ENCODE results near the gene NR1D1. TPM values are rescaled to one million over a fixed set of nuclear protein-coding genes. Genes with fewer than 3 reads are reported as not detected.

The NR1D1 gene
- total RNA-seq, 1 donor: 6.5 TPM

- DNase-seq (ENCODE audit: low read depth): peak; percentile 100
- TF ChIP-seq, protein P1, sequence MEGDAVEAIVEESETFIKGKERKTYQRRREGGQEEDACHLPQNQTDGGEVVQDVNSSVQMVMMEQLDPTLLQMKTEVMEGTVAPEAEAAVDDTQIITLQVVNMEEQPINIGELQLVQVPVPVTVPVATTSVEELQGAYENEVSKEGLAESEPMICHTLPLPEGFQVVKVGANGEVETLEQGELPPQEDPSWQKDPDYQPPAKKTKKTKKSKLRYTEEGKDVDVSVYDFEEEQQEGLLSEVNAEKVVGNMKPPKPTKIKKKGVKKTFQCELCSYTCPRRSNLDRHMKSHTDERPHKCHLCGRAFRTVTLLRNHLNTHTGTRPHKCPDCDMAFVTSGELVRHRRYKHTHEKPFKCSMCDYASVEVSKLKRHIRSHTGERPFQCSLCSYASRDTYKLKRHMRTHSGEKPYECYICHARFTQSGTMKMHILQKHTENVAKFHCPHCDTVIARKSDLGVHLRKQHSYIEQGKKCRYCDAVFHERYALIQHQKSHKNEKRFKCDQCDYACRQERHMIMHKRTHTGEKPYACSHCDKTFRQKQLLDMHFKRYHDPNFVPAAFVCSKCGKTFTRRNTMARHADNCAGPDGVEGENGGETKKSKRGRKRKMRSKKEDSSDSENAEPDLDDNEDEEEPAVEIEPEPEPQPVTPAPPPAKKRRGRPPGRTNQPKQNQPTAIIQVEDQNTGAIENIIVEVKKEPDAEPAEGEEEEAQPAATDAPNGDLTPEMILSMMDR (IDR thresholded peaks at IDR 0.05; ENCODE audit: insufficient read depth, low read length): peak; percentile 82
- H3K4me3 ChIP-seq (ENCODE audit: low read depth, low read length): peak overlapping the region; percentile 48
Observed at GRCh38 chr17:40111221-40112128, 11.1 kb upstream of the NR1D1 start.

DNA sequence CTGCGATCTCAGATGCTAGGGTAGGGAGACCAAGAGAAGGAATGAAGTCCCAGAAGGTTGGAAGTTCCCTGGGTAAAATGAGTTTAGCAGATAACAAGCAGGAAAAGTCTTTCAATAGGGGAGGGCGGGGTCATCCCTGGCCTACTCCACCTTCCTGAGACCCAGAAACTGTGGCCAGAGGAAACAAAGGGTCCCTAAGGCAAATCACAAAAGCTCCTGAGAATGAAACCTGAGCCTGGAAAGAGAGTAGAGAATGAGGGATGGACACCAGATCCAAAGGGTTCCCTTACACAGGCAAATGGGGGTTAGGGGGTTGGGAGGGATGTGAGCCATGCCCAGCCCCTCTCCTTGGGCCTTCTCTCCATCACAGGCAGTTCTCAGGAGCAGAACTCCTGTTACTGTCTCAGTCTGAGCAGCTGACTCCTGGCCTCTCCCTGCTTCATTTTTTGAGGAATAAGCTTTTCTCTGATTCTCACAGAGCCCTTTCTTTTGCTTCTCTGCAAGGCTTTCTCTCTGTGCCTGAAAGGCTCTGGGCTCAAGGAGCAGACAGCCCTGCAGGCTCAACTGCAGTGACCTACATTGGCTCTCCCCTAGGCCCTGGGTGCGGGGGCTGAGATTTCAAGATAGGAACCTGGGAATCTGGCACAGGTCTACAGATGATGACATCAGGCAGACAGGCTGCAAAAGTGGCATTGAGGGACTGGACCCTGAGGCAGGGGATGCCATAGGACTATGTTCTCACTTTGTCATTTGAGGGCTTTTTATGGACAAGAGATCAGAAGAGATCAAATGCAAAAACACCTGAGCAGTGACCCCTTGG is 9.8 kb upstream of the NR1D1 start:
- no peak overlapping the region for H3K4me3 ChIP-seq (ENCODE audit: low read depth, low read length)
- no peak for DNase-seq (ENCODE audit: low read depth)
- TF ChIP-seq, protein P1 (IDR thresholded peaks at IDR 0.05; ENCODE audit: insufficient read depth, low read length): no peak

DNA sequence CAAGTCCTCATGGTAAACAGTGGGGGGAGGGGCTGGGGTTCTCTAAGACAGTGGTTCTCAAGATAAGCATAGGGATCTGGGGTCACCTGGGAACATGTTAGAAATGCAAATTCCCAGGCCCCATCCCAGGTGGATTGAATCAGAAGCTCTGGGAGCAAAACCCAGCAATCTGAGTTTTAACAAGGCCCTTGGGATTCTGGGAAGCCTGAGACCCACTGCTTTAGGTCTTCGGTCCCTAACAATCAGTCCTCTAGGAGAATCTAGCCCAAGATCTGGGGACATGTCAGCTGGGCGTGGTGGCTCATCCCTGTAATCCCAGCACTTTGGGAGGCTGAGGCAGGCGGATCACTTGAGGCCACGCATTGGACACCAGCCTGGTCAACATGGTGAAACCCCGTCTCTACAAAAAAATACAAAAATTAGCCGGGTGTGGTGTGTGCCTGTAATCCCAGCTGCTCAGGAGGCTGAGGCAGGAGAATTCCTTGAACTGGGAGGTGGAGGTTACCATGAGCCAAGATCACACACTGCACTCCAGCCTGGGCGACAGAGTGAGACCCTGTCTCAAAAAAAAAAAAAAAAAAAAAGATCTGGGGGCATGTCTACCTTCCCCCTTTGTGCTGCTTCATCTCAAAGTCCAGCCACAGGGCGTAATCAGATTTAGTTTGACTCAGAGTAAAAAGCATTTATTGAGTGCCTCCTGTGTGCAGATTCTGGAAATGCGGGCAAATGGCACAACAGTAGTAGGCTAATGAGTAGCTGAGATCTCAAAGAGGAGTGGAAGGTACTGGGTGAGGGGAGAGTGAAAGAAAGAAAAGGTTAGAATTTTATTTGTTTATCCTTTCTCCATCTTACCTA is 8.8 kb upstream of the NR1D1 start:
- DNase-seq (ENCODE audit: low read depth): no peak
- TF ChIP-seq, protein P1 (IDR thresholded peaks at IDR 0.05; ENCODE audit: insufficient read depth, low read length): peak; percentile 26
- H3K4me3 ChIP-seq (ENCODE audit: low read depth, low read length): no peak overlapping the region

DNA sequence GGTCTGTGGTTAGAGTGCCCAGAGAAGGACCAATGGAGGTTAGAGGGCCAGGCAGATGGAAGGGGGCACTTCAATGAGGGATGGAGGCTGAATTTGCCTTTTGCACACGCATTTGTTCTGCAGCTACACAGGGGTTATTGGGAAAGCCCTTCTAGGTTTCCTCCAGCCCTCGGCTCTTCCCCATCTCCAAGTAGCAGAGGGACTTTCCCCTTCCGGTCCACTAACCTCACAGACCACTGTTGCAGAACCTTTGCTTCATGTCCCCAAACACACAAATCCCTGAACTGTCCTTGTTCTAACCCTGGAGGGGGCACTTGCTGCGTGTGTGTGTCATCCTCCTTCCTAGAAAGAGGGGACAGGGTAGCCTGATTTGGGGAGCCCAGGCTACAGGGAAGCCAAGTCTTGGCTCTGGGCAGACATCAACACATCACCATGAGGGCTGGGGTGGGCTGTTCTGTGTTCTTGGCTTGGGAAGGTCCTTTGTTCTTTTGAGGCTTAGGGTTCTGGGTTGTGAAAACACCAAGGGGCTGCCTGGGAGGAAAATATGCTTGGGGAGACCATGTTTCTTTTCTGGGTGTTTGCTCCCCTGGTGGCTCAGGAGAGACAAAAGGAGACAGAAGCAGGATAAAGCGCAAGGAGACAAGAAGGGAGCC is 7.3 kb upstream of the NR1D1 start:
- no peak for DNase-seq (ENCODE audit: low read depth)
- TF ChIP-seq, protein P1 (IDR thresholded peaks at IDR 0.05; ENCODE audit: insufficient read depth, low read length): no peak
- H3K4me3 ChIP-seq (ENCODE audit: low read depth, low read length): no peak overlapping the region

GRCh38 chr17:40106760-40107521 is 6.6 kb upstream of the NR1D1 start:
- H3K4me3 ChIP-seq (ENCODE audit: low read depth, low read length): no peak overlapping the region
- peak; percentile 46 for DNase-seq (ENCODE audit: low read depth)
- TF ChIP-seq, protein P1 (IDR thresholded peaks at IDR 0.05; ENCODE audit: insufficient read depth, low read length): no peak
